IPS-18c (cell line): Measurements from ENCODE around the gene OR6C4.
"Not testable (repeated sequence)": the region's sequence is repeated elsewhere in the genome, so short reads cannot be mapped to it uniquely, and the experiment has no call there.

ENCODE experiments used
- H3K4me3 ChIP-seq: 2 replicates; pipeline ENCODE4 v1.7.0; 2013; ENCODE audit warnings: low read depth, mild to moderate bottlenecking, low read length, moderate library complexity; ENCODE audit not compliant: insufficient read depth
- H3K9me3 ChIP-seq: one replicate; pipeline ENCODE4 v1.6.1; 2013; ENCODE audit warnings: mild to moderate bottlenecking, low read length, moderate library complexity; ENCODE audit not compliant: control insufficient read depth, insufficient read depth

Gene OR6C4

GRCh38 chr12:55549302-55549701 lies at the start of gene OR6C4:
OR6C4 (plus strand) TSS chr12:55549602; CDS start chr12:55551227, 1,625 bp downstream.
- H3K9me3 ChIP-seq: no peaks in the 10 kb centered on the region

GRCh38 chr12:55499810-55500252 lies 49.6 kb upstream of the OR6C4 start:
- Histone ChIP-seq H3K9me3 (no peaks in the 10 kb centered on the region), H3K4me3 (no peak overlapping the region)

More at GRCh38 chr12:55549302-55549701, at the start of gene OR6C4:
- H3K4me3 ChIP-seq: no peak within 1 kb of the TSS

GRCh38 chr12:55501601-55502000 lies 47.8 kb upstream of the OR6C4 start:
- Histone ChIP-seq H3K9me3 (no peaks in the 10 kb centered on the region), H3K4me3 (no peak overlapping the region)

- Histone ChIP-seq H3K4me3 (no peak overlapping the region), H3K9me3 (peaks cover 2% of the 10 kb centered on the region)
Measured at GRCh38 chr12:55515696-55516095, 33.7 kb upstream of the OR6C4 start.

GRCh38 chr12:55516391-55516790 lies 33.0 kb upstream of the OR6C4 start:
- Histone ChIP-seq H3K9me3 (peaks cover 2% of the 10 kb centered on the region), H3K4me3 (no peak overlapping the region)

GRCh38 chr12:55548235-55548634 lies 1.2 kb upstream of the OR6C4 start:
- not testable (repeated sequence) for H3K9me3 ChIP-seq, H3K4me3 ChIP-seq

GRCh38 chr12:55548756-55549155 lies 646 bp upstream of the OR6C4 start:
- Histone ChIP-seq H3K4me3 (no peak overlapping the region), H3K9me3 (no peaks in the 10 kb centered on the region)

GRCh38 chr12:55554296-55554695 lies 4.9 kb downstream of the OR6C4 start:
- no peak overlapping the region for H3K4me3 ChIP-seq

GRCh38 chr12:55570060-55570459 lies 20.7 kb downstream of the OR6C4 start:
- H3K4me3 ChIP-seq: not testable (repeated sequence)
- H3K9me3 ChIP-seq: peaks cover 16% of the 10 kb centered on the region

More at GRCh38 chr12:55554296-55554695, 4.9 kb downstream of the OR6C4 start:
- no peaks in the 10 kb centered on the region for H3K9me3 ChIP-seq

- H3K4me3 ChIP-seq: not testable (repeated sequence)
- peaks cover 16% of the 10 kb centered on the region for H3K9me3 ChIP-seq
Measured at GRCh38 chr12:55570689-55571088, 21.3 kb downstream of the OR6C4 start.

GRCh38 chr12:55572168-55572567 lies 22.8 kb downstream of the OR6C4 start, which contains the start of gene OR2AP1:
OR2AP1 (plus strand) TSS chr12:55572468; CDS start chr12:55574415, 1,947 bp downstream.
- no peak within 1 kb of the TSS for H3K4me3 ChIP-seq
- peaks cover 16% of the 10 kb centered on the region for H3K9me3 ChIP-seq

- no peaks in the 10 kb centered on the region for H3K9me3 ChIP-seq
- no peak overlapping the region for H3K4me3 ChIP-seq
Measured at GRCh38 chr12:55582066-55582465, 32.7 kb downstream of the OR6C4 start.

- no peaks in the 10 kb centered on the region for H3K9me3 ChIP-seq
- no peak overlapping the region for H3K4me3 ChIP-seq
Measured at GRCh38 chr12:55585817-55586216, 36.4 kb downstream of the OR6C4 start.

GRCh38 chr12:55590152-55590551 lies 40.8 kb downstream of the OR6C4 start:
- H3K4me3 ChIP-seq, H3K9me3 ChIP-seq: not testable (repeated sequence)
